ENCODE measurements around the gene FAM13B.

DNA sequence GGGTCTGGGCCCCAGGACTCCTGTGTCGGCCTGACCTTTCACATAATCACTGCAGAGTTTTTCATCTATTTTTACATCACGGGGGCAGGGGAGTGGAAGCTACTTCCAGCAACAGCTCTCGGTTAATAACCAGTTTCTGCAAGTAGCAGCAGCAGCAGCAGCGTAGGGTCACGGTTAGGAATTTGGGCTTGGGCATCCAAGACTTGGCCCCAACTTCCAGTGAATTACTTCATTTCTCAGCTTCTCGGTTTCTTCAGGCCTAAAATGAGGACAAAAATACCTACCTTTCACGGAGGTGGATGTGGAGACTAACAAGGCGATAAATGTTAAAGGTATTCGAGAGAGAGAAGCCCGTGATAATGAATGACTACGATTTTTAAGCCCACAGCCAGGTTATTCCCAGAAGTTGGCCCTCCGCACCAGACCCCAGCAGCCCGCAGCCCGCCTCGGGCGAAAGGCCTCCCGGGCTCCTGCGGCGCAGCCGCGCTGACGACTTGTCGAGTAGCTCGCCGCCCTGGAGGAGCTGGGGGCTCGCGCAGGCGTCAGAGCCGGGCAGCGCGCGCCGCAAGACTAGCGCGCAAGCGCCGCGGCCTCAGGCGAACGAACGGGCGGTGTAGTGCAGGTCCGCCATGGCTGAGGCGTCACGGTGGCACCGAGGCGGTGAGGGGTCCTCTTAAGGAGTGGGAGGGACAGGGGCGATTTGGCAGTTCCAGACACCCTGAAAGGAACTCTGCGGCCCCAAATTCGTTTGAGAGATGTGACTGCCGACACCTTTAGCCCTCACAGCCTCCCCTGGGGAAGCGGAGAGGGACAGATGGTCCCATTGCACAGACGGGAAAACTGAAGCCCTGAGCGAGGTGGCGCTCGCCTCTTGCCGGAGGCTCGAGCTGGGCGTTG, 143.8 kb downstream of the FAM13B start, which contains the start of gene PKD2L2:
- TF ChIP-seq, protein P1, sequence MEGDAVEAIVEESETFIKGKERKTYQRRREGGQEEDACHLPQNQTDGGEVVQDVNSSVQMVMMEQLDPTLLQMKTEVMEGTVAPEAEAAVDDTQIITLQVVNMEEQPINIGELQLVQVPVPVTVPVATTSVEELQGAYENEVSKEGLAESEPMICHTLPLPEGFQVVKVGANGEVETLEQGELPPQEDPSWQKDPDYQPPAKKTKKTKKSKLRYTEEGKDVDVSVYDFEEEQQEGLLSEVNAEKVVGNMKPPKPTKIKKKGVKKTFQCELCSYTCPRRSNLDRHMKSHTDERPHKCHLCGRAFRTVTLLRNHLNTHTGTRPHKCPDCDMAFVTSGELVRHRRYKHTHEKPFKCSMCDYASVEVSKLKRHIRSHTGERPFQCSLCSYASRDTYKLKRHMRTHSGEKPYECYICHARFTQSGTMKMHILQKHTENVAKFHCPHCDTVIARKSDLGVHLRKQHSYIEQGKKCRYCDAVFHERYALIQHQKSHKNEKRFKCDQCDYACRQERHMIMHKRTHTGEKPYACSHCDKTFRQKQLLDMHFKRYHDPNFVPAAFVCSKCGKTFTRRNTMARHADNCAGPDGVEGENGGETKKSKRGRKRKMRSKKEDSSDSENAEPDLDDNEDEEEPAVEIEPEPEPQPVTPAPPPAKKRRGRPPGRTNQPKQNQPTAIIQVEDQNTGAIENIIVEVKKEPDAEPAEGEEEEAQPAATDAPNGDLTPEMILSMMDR (conservative IDR thresholded peaks at IDR 0.05; ENCODE audit: low read depth, low read length), result no peak
- no peak for TF ChIP-seq EZH2 (IDR thresholded peaks at IDR 0.05; ENCODE audit: borderline replicate concordance, low read depth, low read length, poor library complexity, severe bottlenecking)

Data from A673 (cell line).